NCI-H82 (cell line): ENCODE results near the gene FOLR3.
"Not testable (repeated sequence)": the region's sequence is repeated elsewhere in the genome, so short reads cannot be mapped to it uniquely, and the experiment has no call there.

Experiments
- DNase-seq: peaks from one replicate; lab custom pipeline; 2025; lab: John Stamatoyannopoulos, UW

FOLR3 gene

GRCh38 chr11:72135473-72135872 is at the start of gene FOLR3:
FOLR3 (plus strand) TSS chr11:72135725; CDS start chr11:72135953, 228 bp downstream.
- not testable (repeated sequence) for DNase-seq

DNA sequence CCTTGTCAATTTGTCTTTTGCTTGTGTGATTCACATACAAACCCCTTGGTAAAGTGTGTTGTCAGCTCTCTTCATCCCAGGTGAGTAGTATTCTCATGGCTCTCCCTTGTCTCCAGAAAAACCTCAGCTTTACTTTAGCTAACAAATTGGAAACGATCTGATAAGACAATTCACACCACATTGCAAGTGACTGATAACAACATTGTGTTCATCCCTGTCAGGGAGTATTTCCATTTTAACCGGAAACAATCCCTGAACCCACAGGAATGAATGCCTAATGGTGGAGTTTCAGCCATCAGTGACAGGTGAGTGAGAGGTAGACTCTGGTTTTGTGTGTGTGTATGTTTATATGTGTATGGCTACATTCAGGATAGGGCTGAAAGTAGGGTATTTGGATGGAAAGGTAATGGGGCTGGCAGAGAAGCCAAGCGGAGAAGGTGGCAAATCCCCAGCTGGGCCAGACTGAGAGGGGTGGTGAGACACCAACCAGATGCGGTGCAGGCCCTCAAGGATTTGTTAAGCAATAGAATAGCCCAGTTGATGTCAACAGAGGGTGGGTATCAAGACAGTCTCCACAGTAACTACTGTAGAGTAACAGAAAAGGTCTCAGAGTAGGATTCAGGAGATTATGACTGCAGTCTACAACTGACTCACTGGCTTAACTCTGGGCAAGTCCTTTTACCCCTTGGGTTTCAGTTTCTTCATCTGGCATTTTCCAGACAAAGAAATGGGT is 47.3 kb upstream of the FOLR3 start:
- DNase-seq: peak; percentile 53

- peak; percentile 79 for DNase-seq
Measured at GRCh38 chr11:72091292-72091691, 44.2 kb upstream of the FOLR3 start.

GRCh38 chr11:72098741-72099140 is 36.8 kb upstream of the FOLR3 start:
- no peak for DNase-seq

- DNase-seq: no peak
Measured at GRCh38 chr11:72100009-72100408, 35.5 kb upstream of the FOLR3 start.

GRCh38 chr11:72100462-72100861 is 35.1 kb upstream of the FOLR3 start:
- no peak for DNase-seq

DNA sequence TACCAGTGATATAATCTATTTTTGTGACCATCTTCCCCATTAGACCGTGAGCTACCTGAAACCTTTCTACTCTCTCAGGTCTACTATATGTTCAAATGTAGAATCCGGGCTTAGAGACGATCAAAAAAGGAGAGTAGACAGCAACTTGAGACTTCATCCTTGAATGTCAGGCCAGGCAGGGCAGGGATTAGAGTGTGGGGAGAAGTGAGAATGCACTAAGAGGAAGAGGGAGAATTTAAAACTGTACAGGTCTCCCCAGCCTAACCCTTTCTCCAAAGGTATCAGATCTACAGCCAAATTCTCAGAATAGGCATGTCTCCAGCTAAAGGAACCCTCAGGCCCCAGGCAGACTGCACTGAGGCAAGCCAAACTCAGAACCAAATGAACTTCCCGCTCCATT is 33.4 kb upstream of the FOLR3 start:
- DNase-seq: peak; percentile 14

GRCh38 chr11:72102631-72102945 is 32.9 kb upstream of the FOLR3 start:
- no peak for DNase-seq

- peak; percentile 98 for DNase-seq
Measured at GRCh38 chr11:72102946-72103753, 32.4 kb upstream of the FOLR3 start, which contains the start of gene LAMTOR1. LAMTOR1 (minus strand) TSS chr11:72103297; CDS start chr11:72103224, 73 bp downstream.

DNA sequence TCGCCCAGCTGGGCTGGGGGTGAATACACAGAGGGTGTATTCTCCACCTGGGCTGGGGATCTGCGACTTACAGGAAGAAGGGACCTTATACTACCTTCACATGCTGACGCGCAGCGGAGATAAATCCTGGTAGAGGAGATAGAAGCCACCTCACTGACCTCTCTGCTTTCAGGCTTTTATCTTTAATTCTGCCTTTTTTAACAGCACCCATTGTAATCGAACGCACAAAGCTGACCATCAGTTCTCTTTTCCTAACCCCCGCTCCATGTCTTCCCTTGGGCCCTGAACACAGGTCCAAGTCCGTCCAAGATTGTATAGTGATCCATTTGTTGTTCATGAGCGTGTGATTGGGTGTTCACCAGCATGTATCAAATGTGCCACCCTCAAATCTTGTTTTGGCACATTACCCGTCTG is 31.8 kb upstream of the FOLR3 start:
- no peak for DNase-seq

DNA sequence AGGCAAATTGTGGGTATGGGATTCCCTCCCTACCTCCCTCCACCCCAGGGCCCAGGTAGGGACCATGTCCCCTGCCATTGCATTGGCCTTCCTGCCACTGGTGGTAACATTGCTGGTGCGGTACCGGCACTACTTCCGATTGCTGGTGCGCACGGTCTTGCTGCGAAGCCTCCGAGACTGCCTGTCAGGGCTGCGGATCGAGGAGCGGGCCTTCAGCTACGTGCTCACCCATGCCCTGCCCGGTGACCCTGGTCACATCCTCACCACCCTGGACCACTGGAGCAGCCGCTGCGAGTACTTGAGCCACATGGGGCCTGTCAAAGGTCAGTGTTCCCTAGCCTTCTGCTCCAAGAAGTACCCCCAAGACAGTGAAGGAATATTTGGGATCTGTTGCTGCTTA is 29.6 kb upstream of the FOLR3 start, which contains the start of gene TOMT:
TOMT (plus strand) TSS at position 37 of the 400 bp plus-strand sequence; CDS start at position 65, 28 bp downstream.
- DNase-seq: no peak

- no peak for DNase-seq
Measured at GRCh38 chr11:72111300-72112142, 24.0 kb upstream of the FOLR3 start.

DNA sequence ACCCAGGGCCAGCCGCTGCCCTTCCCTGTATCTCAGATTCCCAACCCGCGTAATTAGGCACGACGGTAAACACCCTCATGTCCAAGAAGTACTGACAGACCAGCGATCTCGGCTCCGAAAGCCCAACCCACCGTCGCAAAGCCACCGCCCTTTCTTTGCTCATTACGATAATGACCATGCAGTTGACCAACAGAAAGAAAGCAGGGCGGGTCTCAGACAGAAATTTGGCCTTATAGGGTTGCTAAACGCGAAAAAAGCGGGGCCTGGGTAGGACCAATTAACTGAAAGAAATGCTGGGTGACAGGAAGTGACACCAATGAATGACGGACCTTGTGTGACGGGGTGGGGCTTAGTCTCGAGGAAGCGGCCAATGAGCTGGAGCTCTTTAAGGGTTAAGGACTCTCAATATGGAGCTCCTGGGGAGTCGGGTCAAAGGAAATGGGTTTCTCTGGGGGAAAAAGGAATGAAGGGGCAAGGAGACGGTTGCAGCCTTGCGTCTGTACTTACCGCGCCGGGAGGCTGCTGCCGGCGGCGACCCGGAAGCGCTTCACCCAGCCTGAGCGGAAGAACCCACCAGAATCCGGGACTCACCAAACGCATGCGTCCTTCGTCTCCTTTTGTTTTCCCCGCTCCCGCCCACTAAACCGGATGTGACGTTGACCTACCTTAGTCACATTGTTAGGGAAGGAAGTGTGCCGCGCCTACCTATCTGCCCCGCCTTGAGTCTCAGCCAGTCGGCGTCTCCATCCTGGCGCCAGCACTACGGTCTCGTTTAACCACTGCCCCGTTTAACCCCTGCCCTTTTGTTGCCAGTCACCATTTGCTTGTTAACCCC is 23.2 kb upstream of the FOLR3 start, which contains the start of gene ANAPC15:
ANAPC15 (minus strand) TSS at position 553 of the 835 bp plus-strand sequence. CDS start 1,419 bp downstream, outside the sequence.
- DNase-seq: peak; percentile 99

DNA sequence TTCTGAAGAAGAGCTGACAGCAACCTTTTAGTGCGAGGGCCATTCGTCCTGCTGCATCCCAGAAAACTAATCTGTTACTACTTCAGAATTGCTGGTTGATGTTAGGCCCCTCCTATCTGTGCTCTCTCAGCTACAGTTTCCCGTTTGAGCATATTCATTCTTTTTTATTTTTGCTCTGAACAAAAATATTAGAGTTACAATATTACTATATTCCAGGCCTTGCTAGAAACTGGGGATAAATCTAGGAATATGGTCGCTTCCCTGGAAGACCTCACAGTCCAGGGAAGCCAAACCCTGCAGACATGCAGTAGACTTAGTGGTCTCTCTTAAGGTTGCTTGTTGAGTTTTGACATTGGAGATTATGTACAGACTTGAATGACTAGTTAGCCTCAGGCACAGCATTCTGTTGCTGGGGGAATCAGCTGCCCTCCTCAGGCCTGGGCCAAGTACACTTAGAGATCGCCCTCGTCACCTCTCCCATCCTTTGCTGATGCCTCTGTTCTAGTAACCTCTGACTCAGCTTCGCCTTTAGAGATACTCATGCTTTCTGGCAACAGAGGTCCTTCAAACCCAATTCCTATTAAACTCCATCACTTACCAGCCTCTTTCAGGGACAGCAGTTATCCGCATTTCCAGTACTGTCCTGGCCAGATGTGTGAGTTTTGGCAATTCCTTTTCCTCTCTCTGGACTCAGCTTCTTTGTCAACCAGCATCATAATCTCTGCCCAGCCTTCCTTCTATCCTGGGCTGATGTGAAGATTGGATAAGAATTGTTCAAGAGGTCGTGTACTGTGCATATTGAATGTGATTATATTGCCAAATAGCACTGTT is 22.3 kb upstream of the FOLR3 start:
- DNase-seq: no peak

GRCh38 chr11:72114570-72114969 is 21.0 kb upstream of the FOLR3 start:
- no peak for DNase-seq

DNA sequence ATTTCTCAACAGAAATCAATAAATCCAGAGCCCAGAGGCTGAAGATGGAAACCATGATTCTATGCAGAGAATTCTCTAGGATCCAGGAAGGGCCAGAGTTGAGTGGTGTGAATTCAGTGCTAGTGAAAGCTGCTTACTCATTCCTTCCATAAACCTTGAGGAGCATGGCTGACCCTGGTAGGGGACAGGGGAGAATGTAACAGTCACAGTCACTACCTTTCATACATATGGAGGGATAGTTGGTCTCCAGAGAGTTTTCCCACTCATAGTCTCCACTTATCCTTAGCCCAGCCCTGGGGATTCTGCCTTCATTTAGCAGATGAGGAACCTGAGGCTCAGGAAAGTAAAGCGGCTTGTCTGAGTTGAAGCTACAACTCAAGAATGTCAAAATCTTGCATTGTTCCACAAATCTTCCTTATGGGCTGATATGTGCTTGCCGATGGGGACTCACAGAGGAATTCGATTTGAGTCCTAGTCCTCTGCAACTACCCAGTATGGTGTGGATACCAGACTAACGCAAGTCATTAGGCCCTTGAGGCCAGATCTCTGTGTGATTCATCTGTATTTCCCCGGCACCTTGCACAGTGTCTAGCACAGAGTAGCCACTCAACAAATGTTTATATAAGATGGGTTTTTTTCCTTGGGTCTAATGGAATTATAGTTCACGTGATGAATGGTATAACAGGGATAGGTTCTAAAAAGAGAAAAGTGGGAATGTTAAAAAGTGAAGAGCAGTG is 19.3 kb upstream of the FOLR3 start:
- no peak for DNase-seq

- peak; percentile 26 for DNase-seq
Measured at GRCh38 chr11:72119198-72119597, 16.3 kb upstream of the FOLR3 start.

DNA sequence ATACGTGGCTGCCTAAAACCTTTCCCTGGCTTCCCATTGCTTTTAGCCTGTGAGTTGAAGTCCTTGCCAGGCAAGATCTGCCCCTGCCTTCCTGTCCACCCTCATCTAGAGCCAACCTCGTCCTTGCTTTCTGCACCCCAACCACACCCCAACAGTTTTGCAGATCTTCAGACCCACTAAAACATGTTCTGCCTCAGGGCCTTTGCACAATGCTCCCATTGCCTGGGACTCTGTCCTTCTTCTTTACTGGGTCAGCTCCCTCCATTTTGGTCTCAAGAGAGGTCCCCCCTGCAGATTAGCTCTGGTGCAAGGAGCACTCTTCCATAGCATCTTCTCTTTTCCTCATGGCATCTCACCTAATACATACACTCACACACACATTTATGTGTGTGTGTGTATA is 14.6 kb upstream of the FOLR3 start:
- no peak for DNase-seq

DNA sequence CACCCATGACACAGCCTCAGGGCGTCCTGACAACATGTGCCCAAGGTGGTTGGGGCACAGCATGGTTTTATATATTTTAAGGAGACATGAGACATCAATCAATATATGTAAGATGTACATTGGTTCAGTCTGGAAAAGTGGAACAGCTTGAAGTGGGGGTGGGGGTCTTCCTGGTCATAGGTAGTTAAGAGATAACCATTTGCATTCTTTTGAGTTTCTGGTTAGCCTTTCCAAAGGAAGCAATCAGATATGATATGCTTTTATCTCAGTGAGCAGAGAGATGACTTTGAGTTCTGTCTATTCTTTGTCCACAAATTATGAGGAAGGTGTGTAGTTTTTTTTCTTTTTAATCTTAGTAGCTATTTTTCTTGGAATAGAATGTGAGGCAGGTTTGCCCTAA is 12.9 kb upstream of the FOLR3 start:
- no peak for DNase-seq
